Neural cell (in vitro differentiated cells): ENCODE measurements around the gene BHLHA15. TPM values are rescaled to one million over a fixed set of nuclear protein-coding genes. Genes with fewer than 3 reads are reported as not detected.

Experiments used
- H2AFZ ChIP-seq: fragments of 200-600, 300-800 bp; sonication (generic), shearing (Covaris generic); 2 replicates; pipeline ENCODE4 v1.6.0; 2014; ENCODE audit warnings: low read depth, mild to moderate bottlenecking, antibody characterized with exemption, low read length, moderate library complexity
- H3F3A ChIP-seq: fragments of 200-600 bp; shearing (Covaris generic); 2 replicates; pipeline ENCODE4 v1.6.1; 2016; ENCODE audit warnings: mild to moderate bottlenecking, moderate library complexity, mixed read lengths, antibody characterized with exemption, low read length; ENCODE audit not compliant: insufficient read depth, poor library complexity, severe bottlenecking
- H3K27ac ChIP-seq: fragments of 200-600, 300-800 bp; sonication (generic), shearing (Covaris generic); 2 replicates; pipeline ENCODE4 v1.5.1; 2014; ENCODE audit warnings: mild to moderate bottlenecking, low read length, moderate library complexity
- H3K27me3 ChIP-seq: fragments of 300-800, 200-600 bp; sonication (generic), shearing (Covaris generic); 2 replicates; pipeline ENCODE4 v1.6.0; 2014; ENCODE audit warnings: mild to moderate bottlenecking, low read depth, low read length, moderate library complexity; ENCODE audit not compliant: insufficient read depth
- H3K36me3 ChIP-seq: fragments of 300-800, 200-600 bp; sonication (generic), shearing (Covaris generic); 2 replicates; pipeline ENCODE4 v1.5.1; 2014; ENCODE audit warnings: mild to moderate bottlenecking, antibody characterized with exemption, low read length, moderate library complexity; ENCODE audit not compliant: insufficient read depth
- H3K4me2 ChIP-seq: fragments of 300-800, 200-600 bp; sonication (generic), shearing (Covaris generic); 2 replicates; pipeline ENCODE4 v1.6.0; 2014; ENCODE audit warnings: mild to moderate bottlenecking, low read length
- H3K4me3 ChIP-seq: fragments of 300-800, 200-600 bp; sonication (generic), shearing (Covaris generic); 2 replicates; pipeline ENCODE4 v1.5.1; 2014; ENCODE audit warnings: mild to moderate bottlenecking, low read length, moderate library complexity
- H3K79me2 ChIP-seq: fragments of 200-600 bp; shearing (Covaris generic); replicated peaks from 2 replicates; pipeline ENCODE4 v1.6.0; 2014; ENCODE audit warnings: mild to moderate bottlenecking, low read length, moderate library complexity; ENCODE audit not compliant: insufficient read depth
- H3K9ac ChIP-seq: fragments of 300-800, 200-600 bp; sonication (generic), shearing (Covaris generic); 2 replicates; pipeline ENCODE4 v1.6.1; 2016; ENCODE audit warnings: mild to moderate bottlenecking, low read length, mixed read lengths
- H3K9me2 ChIP-seq: fragments of 200-600 bp; shearing (Covaris generic); 2 replicates; pipeline ENCODE4 v1.6.1; 2016; ENCODE audit warnings: mild to moderate bottlenecking, low read length, mixed read lengths; ENCODE audit not compliant: insufficient read depth
- H3K9me3 ChIP-seq: fragments of 200-600, 300-800 bp; sonication (generic), shearing (Covaris generic); 2 replicates; pipeline ENCODE4 v1.6.1; 2016; ENCODE audit warnings: mild to moderate bottlenecking, mixed run types, low read length, moderate library complexity, mixed read lengths
- H4K20me1 ChIP-seq: fragments of 200-600 bp; shearing (Covaris generic); 2 replicates; pipeline ENCODE4 v1.6.1; 2016; ENCODE audit warnings: mild to moderate bottlenecking, mixed run types; ENCODE audit not compliant: insufficient read depth
- CTCF ChIP-seq: fragments of 450-650 bp; IDR thresholded peaks from 2 replicates; pipeline ENCODE4 v1.5.1; 2014; ENCODE audit warnings: antibody characterized with exemption, mild to moderate bottlenecking, moderate library complexity; ENCODE audit not compliant: poor library complexity, severe bottlenecking
- EP300 ChIP-seq: fragments of 450-650 bp; conservative IDR thresholded peaks from 2 replicates; pipeline ENCODE4 v1.6.1; 2014; ENCODE audit warnings: antibody characterized with exemption, mild to moderate bottlenecking, moderate library complexity; ENCODE audit not compliant: poor library complexity, severe bottlenecking
- EZH2 ChIP-seq: fragments of 200-600, 300-800 bp; shearing (Covaris generic), sonication (generic); IDR thresholded peaks from 2 replicates; pipeline ENCODE4 v1.6.1; 2014; ENCODE audit warnings: antibody characterized with exemption, low read length, borderline replicate concordance, mild to moderate bottlenecking; ENCODE audit not compliant: insufficient read depth, poor library complexity, severe bottlenecking
- MXI1 ChIP-seq: fragments of 450-650 bp; conservative IDR thresholded peaks from 2 replicates; pipeline ENCODE4 v1.6.1; 2014; ENCODE audit warnings: antibody characterized with exemption, mild to moderate bottlenecking; ENCODE audit not compliant: poor library complexity, severe bottlenecking
- POLR2AphosphoS5 ChIP-seq: IDR thresholded peaks from 2 replicates; pipeline ENCODE4 v1.6.1; 2012
- REST ChIP-seq: IDR thresholded peaks from 2 replicates; pipeline ENCODE4 v1.6.1; 2012; ENCODE audit warnings: borderline replicate concordance
- SMC3 ChIP-seq: fragments of 450-650 bp; conservative IDR thresholded peaks from 2 replicates; pipeline ENCODE4 v1.6.1; 2014; ENCODE audit warnings: antibody characterized with exemption, mild to moderate bottlenecking, moderate library complexity; ENCODE audit not compliant: poor library complexity
- TAF1 ChIP-seq: IDR thresholded peaks from 2 replicates; pipeline ENCODE4 v1.6.1; 2012; ENCODE audit warnings: low read depth
- polyA plus RNA-seq: library from polyadenylated mRNA; depleted of rRNA; stranded (reverse); fragments of >200 nt; gene quantifications from 2 replicates; pipeline ENCODE4 v1.2.3, GENCODE V29; 2014

Gene BHLHA15
- polyA plus RNA-seq, 1 donor from 2014 or later: not detected

- Histone ChIP-seq H3K9me3 (no peaks in the 10 kb centered on the region), H3K9ac (no peak overlapping the region), H3K27ac (no peak overlapping the region), H3F3A (no peaks in the 10 kb centered on the region), H3K79me2 (no peaks in the 10 kb centered on the region), H3K36me3 (no peaks in the 10 kb centered on the region), H3K4me2 (no peak overlapping the region), H3K27me3 (no peaks in the 10 kb centered on the region), H2AFZ (no peak overlapping the region), H3K9me2 (no peaks in the 10 kb centered on the region), H4K20me1 (no peaks in the 10 kb centered on the region), H3K4me3 (no peak overlapping the region)
- TF ChIP-seq EP300: no peak
- no peak for TF ChIP-seq EZH2
- TF ChIP-seq POLR2AphosphoS5: no peak
- no peak for TF ChIP-seq CTCF
- no peak for TF ChIP-seq TAF1
- TF ChIP-seq SMC3: no peak
- TF ChIP-seq REST: no peak
- no peak for TF ChIP-seq MXI1
These were observed 10.9 kb upstream of the BHLHA15 start for GRCh38 chr7:98200364-98200763.

DNA sequence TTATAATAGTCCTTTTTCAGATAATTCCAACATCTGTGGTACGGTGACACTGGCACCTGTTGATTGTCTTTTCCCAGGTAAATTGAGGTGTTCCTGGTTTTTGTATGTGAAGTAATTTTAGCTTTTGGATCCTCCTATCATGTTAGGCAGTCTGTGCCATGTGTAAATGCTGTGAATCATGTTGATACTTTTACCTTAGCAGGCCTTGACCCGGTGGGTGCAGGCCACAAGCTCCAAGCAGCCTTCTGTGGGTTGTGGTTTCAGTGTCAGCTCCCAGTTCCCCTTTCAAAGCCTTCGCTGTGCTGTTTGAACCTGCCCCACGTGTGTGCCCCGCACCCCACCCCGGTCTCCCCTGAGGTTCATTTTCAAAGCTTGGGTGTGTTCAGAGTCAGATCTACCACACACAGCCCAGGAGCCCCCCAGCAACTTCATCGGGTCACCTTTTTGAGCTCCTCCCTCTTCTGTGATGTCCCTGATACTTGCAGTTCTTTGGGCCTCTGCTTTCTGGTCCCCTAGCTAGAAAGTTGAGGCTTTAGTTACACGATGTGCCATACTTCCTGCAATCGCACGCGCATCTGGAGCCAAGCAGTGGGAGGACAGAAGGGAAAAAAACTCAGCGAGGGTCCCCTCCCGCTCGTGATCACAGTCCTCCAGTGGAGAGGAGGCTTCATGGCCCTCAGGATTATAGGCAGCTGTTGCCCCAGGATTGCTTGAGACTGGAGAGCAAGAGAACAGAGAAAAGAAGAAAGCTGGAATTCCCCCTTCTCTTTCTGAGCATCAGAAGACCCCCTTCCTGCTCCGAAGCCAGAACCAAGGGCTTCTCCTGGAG is 8.7 kb upstream of the BHLHA15 start:
- Histone ChIP-seq H3K79me2 (no peaks in the 10 kb centered on the region), H3F3A (no peaks in the 10 kb centered on the region), H3K27ac (no peak overlapping the region), H3K4me3 (no peak overlapping the region), H3K4me2 (no peak overlapping the region), H3K27me3 (no peaks in the 10 kb centered on the region), H3K9ac (no peak overlapping the region), H3K36me3 (no peaks in the 10 kb centered on the region), H2AFZ (no peak overlapping the region), H4K20me1 (no peaks in the 10 kb centered on the region), H3K9me3 (no peaks in the 10 kb centered on the region), H3K9me2 (no peaks in the 10 kb centered on the region)
- TF ChIP-seq SMC3 (no peak), TAF1 (no peak), MXI1 (no peak), EP300 (no peak), EZH2 (no peak)
